Endothelial cell of umbilical vein (primary cell): ENCODE measurements around the gene IFT88. TPM values are rescaled to one million over a fixed set of nuclear protein-coding genes. Genes with fewer than 3 reads are reported as not detected.
A peak's percentile ranks its signal among the peaks of the same experiment; 100 is the strongest.

Experiments used
- BruUV-seq: library from RNA; stranded (reverse); fragments of 400-500 nt; replicated peaks from 2 replicates; lab custom pipeline; 2021; lab: Mats Ljungman, UMichigan
- CTCF ChIA-PET: fragments of 300-600, 350-600 bp; sonication (Branson Sonifier 250); formaldehyde crosslinking; loops from one replicate; lab custom pipeline; 2021; ENCODE audit warnings: antibody characterized with exemption, inconsistent platforms; lab: Charles Lee
- POLR2A ChIA-PET: fragments of 300-600, 350-600 bp; sonication (Branson Sonifier 250); formaldehyde crosslinking; loops from one replicate; lab custom pipeline; 2021; ENCODE audit warnings: antibody characterized with exemption, inconsistent platforms; lab: Charles Lee
- DNase-seq: peaks from one replicate; pipeline ENCODE4 v3.0.0-alpha.2; 2011; ENCODE audit warnings: low read depth, low spot score
- FAIRE-seq: peaks from 2 replicates; lab custom pipeline; 2011; peaks lifted over from hg19 to GRCh38; lab: Jason Lieb, UNC
- H2AFZ ChIP-seq: 2 replicates; pipeline ENCODE4 v1.6.0; 2012; ENCODE audit warnings: low read depth, low read length, control low read depth, inconsistent platforms
- H3K27ac ChIP-seq: 2 replicates; pipeline ENCODE4 v1.5.1; 2011; ENCODE audit warnings: low read depth, mild to moderate bottlenecking, control low read depth, low read length, moderate library complexity; ENCODE audit not compliant: insufficient read depth
- H3K27me3 ChIP-seq, 2 experiments: 2 replicates each; pipeline versions ENCODE4 v1.6.0 to v1.6.1; 2011; ENCODE audit warnings: low read length in 2 of 2, mixed read lengths in 1 of 2; ENCODE audit not compliant: control insufficient read depth in 2 of 2, insufficient read depth in 2 of 2
- H3K36me3 ChIP-seq, 2 experiments: 2 replicates in 1 of 2; 3 replicates in 1 of 2; pipeline ENCODE4 v1.5.1; 2011; ENCODE audit warnings: low read length in 2 of 2, mild to moderate bottlenecking in 1 of 2, moderate library complexity in 1 of 2; ENCODE audit not compliant: control insufficient read depth in 2 of 2, insufficient read depth in 2 of 2; ENCODE audit errors: extremely low read depth in 1 of 2
- H3K4me1 ChIP-seq: 3 replicates; pipeline ENCODE4 v1.5.1; 2011; ENCODE audit warnings: mild to moderate bottlenecking, low read length; ENCODE audit not compliant: control insufficient read depth, insufficient read depth; ENCODE audit errors: extremely low read depth
- H3K4me2 ChIP-seq: 2 replicates; pipeline ENCODE4 v1.6.1; 2011; ENCODE audit warnings: low read length, control low read depth, mixed read lengths; ENCODE audit not compliant: insufficient read depth
- H3K4me3 ChIP-seq, 3 experiments: fragments of 200-600 bp in 1 of 3; sonication (generic), shearing (Covaris generic) in 1 of 3; replicated peaks in 1 of 3; 2 replicates each; pipeline ENCODE4 v1.5.1; 2011 to 2016; ENCODE audit warnings: control low read depth in 3 of 3, low read length in 3 of 3, mild to moderate bottlenecking in 2 of 3, inconsistent platforms in 1 of 3, low read depth in 1 of 3, moderate library complexity in 1 of 3; ENCODE audit not compliant: insufficient read depth in 1 of 3
- H3K79me2 ChIP-seq: 2 replicates; pipeline ENCODE4 v1.6.0; 2012; ENCODE audit warnings: low read length, inconsistent platforms; ENCODE audit not compliant: control insufficient read depth, insufficient read depth
- H3K9ac ChIP-seq: replicated peaks from 2 replicates; pipeline ENCODE3; 2011; ENCODE audit warnings: low read length, control low read depth; ENCODE audit not compliant: insufficient read depth; ENCODE audit errors: extremely low read depth
- H3K9me1 ChIP-seq: replicated peaks from 3 replicates; pipeline ENCODE4 v1.6.0; 2011; ENCODE audit warnings: mild to moderate bottlenecking, low read length; ENCODE audit not compliant: control insufficient read depth, insufficient read depth; ENCODE audit errors: extremely low read depth
- H3K9me3 ChIP-seq: replicated peaks from 2 replicates; pipeline ENCODE4 v1.5.1; 2012; ENCODE audit warnings: low read length, inconsistent platforms; ENCODE audit not compliant: control insufficient read depth, insufficient read depth
- H4K20me1 ChIP-seq: replicated peaks from 2 replicates; pipeline ENCODE3; 2011; ENCODE audit warnings: mild to moderate bottlenecking, low read length; ENCODE audit not compliant: control insufficient read depth, insufficient read depth; ENCODE audit errors: extremely low read depth
- EZH2 ChIP-seq: IDR thresholded peaks from 2 replicates; pipeline ENCODE4 v1.6.1; 2012; ENCODE audit warnings: borderline replicate concordance, low read depth, mild to moderate bottlenecking, moderate library complexity, low read length, inconsistent platforms; ENCODE audit not compliant: severe bottlenecking
- FOS ChIP-seq: IDR thresholded peaks from 2 replicates; pipeline ENCODE4 v1.6.1; 2011; ENCODE audit warnings: mild to moderate bottlenecking, low read length, moderate library complexity, borderline replicate concordance; ENCODE audit not compliant: insufficient read depth
- GATA2 ChIP-seq: IDR thresholded peaks from 2 replicates; pipeline ENCODE4 v1.7.0; 2011; ENCODE audit warnings: low read depth, mild to moderate bottlenecking, moderate library complexity, mixed read lengths, low read length; ENCODE audit not compliant: insufficient read length, insufficient read depth
- JUN ChIP-seq: IDR thresholded peaks from 2 replicates; pipeline ENCODE4 v1.6.1; 2011; ENCODE audit warnings: borderline replicate concordance, low read depth; ENCODE audit not compliant: insufficient read length, insufficient read depth
- MAX ChIP-seq: IDR thresholded peaks from 2 replicates; pipeline ENCODE4 v1.6.1; 2011; ENCODE audit not compliant: insufficient read depth, insufficient read length
- MYC ChIP-seq: IDR thresholded peaks from one replicate; pipeline ENCODE4 v1.6.1; 2011; ENCODE audit warnings: mild to moderate bottlenecking, low read depth, low read length
- POLR2A ChIP-seq: IDR thresholded peaks from 2 replicates; pipeline ENCODE4 v1.6.1; 2012; ENCODE audit warnings: low read depth, mild to moderate bottlenecking, control low read depth, low read length
- POLR2AphosphoS5 ChIP-seq: IDR thresholded peaks from 2 replicates; pipeline ENCODE4 v1.6.1; 2012; ENCODE audit warnings: low read depth, mild to moderate bottlenecking, control low read depth, low read length, moderate library complexity; ENCODE audit not compliant: insufficient read depth
- dilution Hi-C: fragments of 300-500 bp; cut with MboI; formaldehyde crosslinking; loops from one replicate; pipeline ENCODE4 v1.15.0; 2019; ENCODE audit warnings: low sequenced_read_pairs; ENCODE audit not compliant: extremely low pct_ligation_motif_present
- intact Hi-C: fragments of 100-400 bp; cut with micrococcal nuclease; formaldehyde crosslinking; loops from one replicate; pipeline ENCODE4 v1.10.0; 2022
- polyA plus RNA-seq, 4 experiments: library from polyadenylated mRNA; depleted of rRNA in 3 of 4; stranded (reverse) in 3 of 4; unstranded in 1 of 4; fragments of >200 nt; gene quantifications; 2 replicates each; pipeline versions ENCODE4 v1.2.1 to v1.2.3, GENCODE V29; 2011 to 2012; ENCODE audit warnings: missing spikeins in 1 of 4
- total RNA-seq: library from RNA; stranded (reverse); gene quantifications from 2 replicates; pipeline ENCODE4 v1.2.3, GENCODE V29; 2021
- TF ChIP-seq, protein P1 (sequence below), 2 donors: IDR thresholded peaks; 1 replicate in 1 of 2; 2 replicates in 1 of 2; pipeline ENCODE4 v1.5.1; 2011; ENCODE audit warnings: low read length in 2 of 2, mild to moderate bottlenecking in 2 of 2, moderate library complexity in 2 of 2, control low read depth in 1 of 2, inconsistent platforms in 1 of 2, low read depth in 1 of 2; ENCODE audit not compliant: insufficient read depth in 1 of 2; ENCODE audit errors: extremely low read depth in 1 of 2

Gene IFT88
- total and polyA plus RNA-seq, 2 donors (not counting 3 experiments of a cell fraction or from before 2014, with no cell fraction given), result 2.4 to 9.1 TPM

- Histone ChIP-seq H4K20me1 (no peaks in the 10 kb centered on the region), H3K4me2 (no peak overlapping the region), H3K9me1 (no peaks in the 10 kb centered on the region), H3K27me3 (no peaks in the 10 kb centered on the region), H3K36me3 (no peaks in the 10 kb centered on the region), H3K4me3 (no peak overlapping the region), H3K4me1 (no peaks in the 10 kb centered on the region), H3K9me3 (no peaks in the 10 kb centered on the region), H3K9ac (no peak overlapping the region), H3K79me2 (no peaks in the 10 kb centered on the region), H3K27ac (no peak overlapping the region), H2AFZ (no peak overlapping the region)
- POLR2A ChIA-PET, result no interaction called here
- dilution Hi-C loops (no loop called here), intact Hi-C loops (no loop called here)
- DNase-seq, result no peak
- TF ChIP-seq MYC, result no peak
- TF ChIP-seq FOS, result no peak
- TF ChIP-seq MAX, result no peak
- no peak for TF ChIP-seq GATA2
- no peak for TF ChIP-seq POLR2AphosphoS5
- TF ChIP-seq EZH2, result no peak
- no TSS peak for BruUV-seq
- FAIRE-seq, result peak; percentile 42
- CTCF ChIA-PET, result no interaction called here
Measured at GRCh38 chr13:20679879-20680278, 112.9 kb downstream of the IFT88 start.

GRCh38 chr13:20680416-20681080 lies 113.6 kb downstream of the IFT88 start:
- no peaks in the 10 kb centered on the region for H3K4me1 ChIP-seq
- no peak for TF ChIP-seq POLR2AphosphoS5
- no peak for TF ChIP-seq JUN
- no peak for TF ChIP-seq EZH2
- no peak for TF ChIP-seq FOS
- TF ChIP-seq MYC, result no peak
- TF ChIP-seq GATA2, result no peak
- TF ChIP-seq POLR2A, result no peak
- TF ChIP-seq, protein P1, sequence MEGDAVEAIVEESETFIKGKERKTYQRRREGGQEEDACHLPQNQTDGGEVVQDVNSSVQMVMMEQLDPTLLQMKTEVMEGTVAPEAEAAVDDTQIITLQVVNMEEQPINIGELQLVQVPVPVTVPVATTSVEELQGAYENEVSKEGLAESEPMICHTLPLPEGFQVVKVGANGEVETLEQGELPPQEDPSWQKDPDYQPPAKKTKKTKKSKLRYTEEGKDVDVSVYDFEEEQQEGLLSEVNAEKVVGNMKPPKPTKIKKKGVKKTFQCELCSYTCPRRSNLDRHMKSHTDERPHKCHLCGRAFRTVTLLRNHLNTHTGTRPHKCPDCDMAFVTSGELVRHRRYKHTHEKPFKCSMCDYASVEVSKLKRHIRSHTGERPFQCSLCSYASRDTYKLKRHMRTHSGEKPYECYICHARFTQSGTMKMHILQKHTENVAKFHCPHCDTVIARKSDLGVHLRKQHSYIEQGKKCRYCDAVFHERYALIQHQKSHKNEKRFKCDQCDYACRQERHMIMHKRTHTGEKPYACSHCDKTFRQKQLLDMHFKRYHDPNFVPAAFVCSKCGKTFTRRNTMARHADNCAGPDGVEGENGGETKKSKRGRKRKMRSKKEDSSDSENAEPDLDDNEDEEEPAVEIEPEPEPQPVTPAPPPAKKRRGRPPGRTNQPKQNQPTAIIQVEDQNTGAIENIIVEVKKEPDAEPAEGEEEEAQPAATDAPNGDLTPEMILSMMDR (IDR thresholded peaks at IDR 0.05; ENCODE audit: extremely low read depth in 1 of 2, insufficient read depth in 1 of 2, low read depth in 1 of 2, low read length in 2 of 2), result no peak
- TF ChIP-seq MAX, result no peak
- no TSS peak for BruUV-seq

More at GRCh38 chr13:20680416-20681080, 113.6 kb downstream of the IFT88 start:
- H3K9me3 ChIP-seq, result no peaks in the 10 kb centered on the region
- no peak for DNase-seq
- ChIA-PET POLR2A (no interaction called here), CTCF (no interaction called here)
- H4K20me1 ChIP-seq, result no peaks in the 10 kb centered on the region
- H3K79me2 ChIP-seq, result no peaks in the 10 kb centered on the region
- FAIRE-seq, result no peak
- no peak overlapping the region for H2AFZ ChIP-seq
- no peaks in the 10 kb centered on the region for H3K9me1 ChIP-seq
- no peak overlapping the region for H3K4me2 ChIP-seq
- no peaks in the 10 kb centered on the region for H3K27me3 ChIP-seq
- no peak overlapping the region for H3K9ac ChIP-seq
- no peaks in the 10 kb centered on the region for H3K36me3 ChIP-seq
- no peak overlapping the region for H3K4me3 ChIP-seq
- intact Hi-C loops, result no loop called here
- no peak overlapping the region for H3K27ac ChIP-seq
- dilution Hi-C loops, result no loop called here
